Stomach smooth muscle (tissue), 2 donors: Measurements from ENCODE around the gene HSFX4.
"Not testable (repeated sequence)": the region's sequence is repeated elsewhere in the genome, so short reads cannot be mapped to it uniquely, and the experiment has no call there.

Experiments used
- H3K27ac ChIP-seq: one replicate; pipeline ENCODE4 v1.7.0; 2013; ENCODE audit warnings: mild to moderate bottlenecking, low read length, inconsistent platforms
- H3K27me3 ChIP-seq, 2 donors: one replicate each; pipeline ENCODE4 v1.7.0; 2013; ENCODE audit warnings: low read length in 2 of 2; ENCODE audit not compliant: insufficient read depth in 2 of 2, control insufficient read depth in 1 of 2
- H3K36me3 ChIP-seq, 2 donors: one replicate each; pipeline ENCODE4 v1.7.0; 2013; ENCODE audit warnings: low read length in 2 of 2; ENCODE audit not compliant: control insufficient read depth in 2 of 2, insufficient read depth in 2 of 2
- H3K4me1 ChIP-seq: one replicate; pipeline ENCODE4 v1.7.0; 2013; ENCODE audit warnings: low read length; ENCODE audit not compliant: control insufficient read depth, insufficient read depth
- H3K4me3 ChIP-seq, 2 donors: one replicate each; pipeline ENCODE4 v1.7.0; 2013; ENCODE audit warnings: low read length in 2 of 2
- H3K9ac ChIP-seq, 2 donors: one replicate each; pipeline ENCODE4 v1.7.0; 2013; ENCODE audit warnings: low read length in 2 of 2, mild to moderate bottlenecking in 1 of 2
- H3K9me3 ChIP-seq, 2 donors: one replicate each; pipeline ENCODE4 v1.7.0; 2013; ENCODE audit warnings: low read length in 2 of 2; ENCODE audit not compliant: control insufficient read depth in 2 of 2
- donor health status: healthy.
- donor health status: Pancreatic carcinoma.

HSFX4 gene, protein sequence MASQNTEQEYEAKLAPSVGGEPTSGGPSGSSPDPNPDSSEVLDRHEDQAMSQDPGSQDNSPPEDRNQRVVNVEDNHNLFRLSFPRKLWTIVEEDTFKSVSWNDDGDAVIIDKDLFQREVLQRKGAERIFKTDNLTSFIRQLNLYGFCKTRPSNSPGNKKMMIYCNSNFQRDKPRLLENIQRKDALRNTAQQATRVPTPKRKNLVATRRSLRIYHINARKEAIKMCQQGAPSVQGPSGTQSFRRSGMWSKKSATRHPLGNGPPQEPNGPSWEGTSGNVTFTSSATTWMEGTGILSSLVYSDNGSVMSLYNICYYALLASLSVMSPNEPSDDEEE

DNA sequence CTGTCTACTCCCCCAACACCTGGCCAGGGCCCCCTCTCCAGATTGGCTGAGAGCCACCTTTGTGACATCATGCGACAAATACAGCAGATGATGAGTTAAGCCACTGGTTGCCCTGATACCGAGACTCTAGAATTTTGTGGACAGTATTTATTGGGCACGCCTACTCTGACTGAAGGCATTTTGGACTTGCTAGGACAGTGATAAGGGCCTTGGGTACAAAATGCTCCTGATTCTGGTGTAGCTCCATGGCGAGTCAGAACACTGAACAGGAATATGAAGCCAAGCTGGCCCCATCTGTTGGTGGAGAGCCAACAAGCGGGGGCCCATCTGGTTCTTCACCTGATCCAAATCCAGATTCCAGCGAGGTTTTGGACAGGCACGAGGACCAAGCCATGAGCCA is at the start of gene HSFX4:
Gene HSFX4, plus strand, starts transcription at position 174 of the 400 bp plus-strand sequence. Its CDS starts 72 bp downstream, at position 246.
- H3K4me3 ChIP-seq, H3K9me3 ChIP-seq, H3K27me3 ChIP-seq, H3K27ac ChIP-seq, H3K36me3 ChIP-seq, H3K4me1 ChIP-seq, H3K9ac ChIP-seq: not testable (repeated sequence)

DNA sequence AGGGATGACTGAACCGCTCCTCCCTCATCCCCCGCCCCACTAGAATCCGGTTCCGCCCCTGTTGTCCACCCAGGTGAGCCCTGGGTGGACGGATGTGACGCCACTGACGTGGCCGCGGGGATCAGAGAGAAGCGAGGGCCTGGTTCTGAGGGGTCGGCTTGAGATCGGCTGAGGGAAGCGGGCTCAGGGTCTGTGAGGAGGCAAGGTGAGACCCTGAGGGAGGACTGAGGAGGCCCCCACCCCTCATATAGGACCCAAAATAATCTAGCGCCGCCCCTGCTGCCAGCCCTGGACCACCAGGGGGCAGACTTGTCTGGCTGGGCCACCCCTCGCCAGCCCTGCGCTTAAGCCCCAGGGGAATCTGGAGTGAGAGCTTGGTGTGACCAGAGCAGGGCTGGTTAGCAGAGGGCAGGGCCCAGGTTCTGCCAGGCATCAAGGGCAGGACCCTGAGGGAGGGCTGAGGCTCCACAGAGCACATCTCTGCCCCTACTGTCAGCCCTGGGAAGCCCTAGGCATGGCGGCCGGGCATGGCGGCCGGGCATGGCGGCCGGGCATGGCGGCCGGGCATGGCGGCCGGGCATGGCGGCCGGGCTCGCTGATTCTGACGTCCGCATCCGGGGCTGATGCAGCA is 48.2 kb upstream of the HSFX4 start, which contains the start of gene MAGEA8:
Gene MAGEA8, plus strand, starts transcription at position 103 of the 631 bp plus-strand sequence. CDS start 3,090 bp downstream, outside the sequence.
- peaks cover 0 to 2% of the 10 kb centered on the region in 2 donors for H3K27me3 ChIP-seq
- no peak within 1 kb of the TSS for H3K27ac ChIP-seq
- no peaks in the 10 kb centered on the region for H3K36me3 ChIP-seq
- H3K9me3 ChIP-seq: no peaks in the 10 kb centered on the region
- H3K4me1 ChIP-seq: no peaks in the 10 kb centered on the region
- no peak within 1 kb of the TSS for H3K4me3 ChIP-seq
- H3K9ac ChIP-seq: no peak within 1 kb of the TSS

DNA sequence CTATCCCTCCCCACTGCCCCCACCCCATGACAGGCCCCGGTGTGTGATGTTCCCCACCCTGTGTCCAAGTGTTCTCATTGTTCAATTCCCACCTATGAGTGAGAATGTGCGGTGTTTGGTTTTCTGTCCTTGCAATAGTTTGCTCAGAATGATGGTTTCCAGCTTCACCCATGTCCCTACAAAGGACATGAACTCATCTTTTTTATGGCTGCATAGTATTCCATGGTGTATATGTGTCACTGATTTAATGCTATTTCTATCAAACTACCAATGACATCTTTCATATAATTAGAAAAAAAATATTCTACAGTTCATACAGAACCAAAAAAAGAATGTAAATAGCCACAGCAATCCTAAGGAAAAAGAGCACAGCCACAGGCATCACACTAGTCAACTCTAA is 38.5 kb upstream of the HSFX4 start:
- H3K36me3 ChIP-seq, H3K4me1 ChIP-seq, H3K27me3 ChIP-seq, H3K9me3 ChIP-seq, H3K27ac ChIP-seq, H3K4me3 ChIP-seq, H3K9ac ChIP-seq: not testable (repeated sequence)

DNA sequence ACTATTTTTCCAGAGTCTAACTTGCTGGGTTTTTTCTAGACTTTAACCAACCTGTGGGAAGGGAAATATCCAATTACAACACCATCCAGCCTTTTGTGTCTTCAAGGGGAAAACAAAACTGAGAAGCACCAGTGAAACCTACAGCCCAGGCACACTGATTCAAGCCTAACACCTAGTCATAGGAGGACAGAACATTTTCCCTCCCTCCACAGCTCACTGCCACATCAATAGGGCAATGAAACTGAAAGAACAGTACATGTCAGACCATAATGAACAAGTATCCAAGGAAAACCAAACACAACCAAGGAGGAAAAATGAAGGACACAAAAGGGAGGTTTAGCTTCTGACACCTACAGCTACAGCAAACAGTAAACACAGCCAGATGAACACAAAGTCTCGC is 30.8 kb upstream of the HSFX4 start:
- H3K4me3 ChIP-seq: no peak overlapping the region
- H3K27ac ChIP-seq: no peak overlapping the region
- H3K9ac ChIP-seq: no peak overlapping the region
- H3K4me1 ChIP-seq: no peaks in the 10 kb centered on the region
- no peaks in the 10 kb centered on the region for H3K36me3 ChIP-seq
- no peaks in the 10 kb centered on the region for H3K27me3 ChIP-seq
- H3K9me3 ChIP-seq: no peaks in the 10 kb centered on the region

DNA sequence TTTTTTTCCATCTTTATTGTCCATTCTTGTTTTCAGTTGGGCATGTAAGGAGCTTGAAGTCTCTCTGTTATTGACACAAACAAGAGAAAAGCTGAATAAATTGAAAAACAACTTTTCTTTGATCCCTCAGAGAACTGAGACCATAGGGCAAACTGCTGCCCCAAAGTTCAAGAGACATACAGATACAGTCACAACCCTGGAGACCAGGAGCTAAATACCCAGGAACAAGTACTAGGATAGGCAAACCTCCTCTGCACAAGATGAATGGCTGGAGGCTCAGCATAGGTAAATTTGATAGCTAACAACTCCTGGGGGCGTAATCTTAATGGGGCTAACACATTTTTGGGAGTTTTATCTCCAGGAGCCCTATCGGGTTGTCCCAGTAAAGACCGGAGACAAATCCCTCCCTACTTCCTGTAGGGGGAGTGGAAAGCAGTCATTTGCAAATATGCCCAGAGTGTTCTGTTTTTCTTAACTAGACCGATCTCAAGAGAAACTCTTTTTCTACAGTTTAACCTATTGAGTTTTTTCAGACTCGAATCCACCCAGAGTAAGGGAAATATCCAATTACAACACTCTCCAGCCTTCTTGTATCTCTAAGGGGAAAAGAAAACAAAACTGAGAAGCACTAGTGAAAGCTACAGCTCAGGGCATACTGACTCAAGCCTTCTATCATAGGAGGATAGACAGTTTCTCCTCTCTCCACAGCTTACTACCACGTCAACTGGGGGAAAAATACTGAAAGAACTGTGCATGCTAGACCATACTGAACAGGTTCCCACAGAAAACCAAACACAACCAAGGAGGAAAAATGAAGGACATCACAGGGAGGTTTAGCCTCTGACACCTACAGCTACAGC is 25.3 kb upstream of the HSFX4 start:
- no peaks in the 10 kb centered on the region for H3K27me3 ChIP-seq
- H3K4me3 ChIP-seq: no peak overlapping the region
- H3K27ac ChIP-seq: no peak overlapping the region
- H3K9me3 ChIP-seq: no peaks in the 10 kb centered on the region
- H3K9ac ChIP-seq: no peak overlapping the region
- no peaks in the 10 kb centered on the region for H3K4me1 ChIP-seq
- H3K36me3 ChIP-seq: no peaks in the 10 kb centered on the region

DNA sequence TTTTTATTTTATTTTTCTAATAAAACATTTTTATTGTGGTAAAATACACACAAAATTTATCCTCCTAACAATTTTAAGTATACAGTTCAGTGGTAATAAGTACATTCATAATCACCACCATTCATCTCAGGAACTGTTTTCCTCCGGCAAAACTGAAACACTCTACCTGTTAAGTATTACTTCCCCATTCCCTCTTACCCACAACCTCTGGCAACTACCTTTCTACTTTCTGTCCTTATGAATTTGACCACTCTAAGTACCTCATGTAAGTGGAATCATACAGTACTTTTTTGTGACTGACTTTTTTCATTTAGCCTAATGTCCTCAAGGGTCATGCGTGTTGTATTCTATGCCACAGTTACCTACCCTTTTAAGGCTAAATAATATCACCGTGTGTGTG is 21.1 kb upstream of the HSFX4 start:
- no peak overlapping the region for H3K4me3 ChIP-seq
- H3K9ac ChIP-seq: no peak overlapping the region
- no peaks in the 10 kb centered on the region for H3K27me3 ChIP-seq
- H3K9me3 ChIP-seq: no peaks in the 10 kb centered on the region
- no peak overlapping the region for H3K27ac ChIP-seq
- H3K4me1 ChIP-seq: no peaks in the 10 kb centered on the region
- H3K36me3 ChIP-seq: no peaks in the 10 kb centered on the region

DNA sequence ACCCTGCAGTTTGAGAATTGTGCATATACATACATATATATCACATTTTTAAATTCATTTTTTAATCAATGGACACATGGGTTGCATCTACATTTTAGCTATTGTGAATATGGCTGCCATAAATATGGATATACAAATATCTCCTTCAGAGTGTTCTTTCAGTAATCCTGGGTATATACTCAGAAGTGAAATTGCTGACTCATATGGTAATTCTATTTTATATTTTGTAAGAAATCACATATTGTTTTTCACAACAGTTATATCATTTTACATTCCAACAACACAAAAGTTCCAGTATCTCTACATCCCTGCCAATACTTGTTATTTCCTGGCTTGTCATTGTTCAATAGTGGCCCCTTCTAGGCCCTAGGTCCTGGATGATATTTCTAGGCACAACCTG is 20.6 kb upstream of the HSFX4 start:
- no peak overlapping the region for H3K4me3 ChIP-seq
- H3K9me3 ChIP-seq: no peaks in the 10 kb centered on the region
- H3K27me3 ChIP-seq: no peaks in the 10 kb centered on the region
- no peaks in the 10 kb centered on the region for H3K4me1 ChIP-seq
- H3K36me3 ChIP-seq: no peaks in the 10 kb centered on the region
- no peak overlapping the region for H3K27ac ChIP-seq
- H3K9ac ChIP-seq: no peak overlapping the region

DNA sequence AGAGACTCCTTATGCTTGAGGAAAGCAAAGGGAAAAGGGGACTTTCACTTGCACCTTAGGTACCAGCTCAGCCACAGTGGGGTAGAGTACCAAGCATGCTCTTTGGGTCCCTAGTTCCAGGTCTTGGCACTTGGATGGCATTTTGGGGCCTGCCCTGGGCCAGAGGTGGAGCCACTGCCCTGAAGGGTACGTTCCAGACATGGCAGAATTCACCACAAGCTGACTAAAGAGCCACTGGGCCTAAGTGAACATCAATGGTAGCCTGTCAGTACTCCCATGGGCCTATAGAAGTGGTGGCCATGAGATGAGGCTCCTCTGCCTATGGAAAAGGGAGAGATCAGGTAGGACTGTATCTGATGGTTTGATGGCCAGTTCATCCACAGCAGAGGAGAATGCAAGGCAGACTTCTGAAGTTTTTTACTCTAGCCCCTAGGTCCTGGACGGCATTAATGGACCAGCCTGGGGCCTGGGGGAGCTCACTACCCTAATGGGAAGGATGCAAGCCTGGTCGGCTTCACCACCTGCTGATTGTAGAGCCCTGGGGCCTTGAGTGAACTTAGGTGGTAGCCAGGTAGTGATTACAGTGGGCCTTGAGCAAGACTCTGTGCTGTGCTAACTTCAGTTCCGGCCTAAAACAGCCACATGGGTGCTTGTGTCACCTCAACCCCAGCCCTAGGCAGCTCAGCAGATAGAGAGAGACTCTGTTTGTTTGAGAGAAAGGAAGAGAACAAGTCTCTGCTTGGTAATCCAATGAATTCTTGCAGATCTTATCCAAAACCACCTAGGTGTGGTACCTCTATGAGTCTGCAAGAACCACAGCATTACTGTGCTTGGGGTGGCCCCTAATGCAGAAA is 19.8 kb upstream of the HSFX4 start:
- Histone ChIP-seq H3K9me3 (peaks cover 0 to 2% of the 10 kb centered on the region in 2 donors), H3K27me3 (no peaks in the 10 kb centered on the region), H3K4me3 (no peak overlapping the region), H3K9ac (no peak overlapping the region), H3K4me1 (no peaks in the 10 kb centered on the region), H3K27ac (no peak overlapping the region), H3K36me3 (no peaks in the 10 kb centered on the region)

DNA sequence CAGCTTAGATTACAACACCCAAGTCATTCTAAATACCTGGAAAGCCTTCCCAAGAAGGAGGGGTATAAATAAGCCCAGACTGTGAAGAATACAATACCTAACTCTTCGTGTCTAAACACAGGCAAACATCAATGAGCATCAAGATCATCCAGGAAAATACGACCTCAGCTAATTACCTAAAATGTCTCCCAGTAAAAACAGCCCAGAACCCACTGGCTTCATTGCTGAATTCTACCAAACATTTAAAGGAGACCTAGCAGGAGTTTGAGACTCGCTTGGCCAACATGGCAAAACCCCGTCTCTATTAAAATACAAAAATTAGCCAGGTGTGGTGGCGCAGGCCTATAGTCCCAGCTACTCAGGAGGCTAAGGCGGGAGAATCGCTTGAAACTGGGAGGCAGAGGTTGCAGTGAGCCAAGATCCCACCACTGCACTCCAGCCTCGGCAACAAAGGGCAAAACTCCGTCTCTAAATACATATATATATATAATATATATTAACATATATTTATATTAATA is 19.1 kb upstream of the HSFX4 start:
- Histone ChIP-seq H3K27me3 (no peaks in the 10 kb centered on the region), H3K36me3 (no peaks in the 10 kb centered on the region), H3K4me1 (no peaks in the 10 kb centered on the region), H3K9me3 (peaks cover 0 to 2% of the 10 kb centered on the region in 2 donors), H3K27ac (no peak overlapping the region), H3K9ac (no peak overlapping the region), H3K4me3 (no peak overlapping the region)
